HepG2 (cell line): ENCODE data around the gene INHBC. TPM values are rescaled to one million over a fixed set of nuclear protein-coding genes. Genes with fewer than 3 reads are reported as not detected.

Source experiments
- ATAC-seq: fragments of 200-7000 bp; cut with Tn5 transposase; 3 replicates; pipeline ENCODE4 v1.9.1; 2020; ENCODE audit warnings: mild to moderate bottlenecking, moderate library complexity
- BruUV-seq: library from RNA; stranded (reverse); fragments of 400-500 nt; replicated peaks from 2 replicates; lab custom pipeline; 2021; lab: Mats Ljungman, UMichigan
- CTCF ChIA-PET: fragments of 300-600 bp; formaldehyde crosslinking; extraction: SDS; loops from one replicate; lab custom pipeline; 2021; ENCODE audit warnings: low total read pairs, inconsistent platforms, low intra/inter-chr PET ratio; lab: Yijun Ruan, JAX
- POLR2A ChIA-PET: fragments of 350-600 bp; sonication (Branson Sonifier 250); formaldehyde crosslinking; loops from one replicate; lab custom pipeline; 2020; ENCODE audit warnings: antibody characterized with exemption, inconsistent platforms; lab: Yijun Ruan, JAX
- DNase-seq: peaks from one replicate; pipeline ENCODE4 v3.0.0-alpha.2; 2015; ENCODE audit warnings: low spot score
- FAIRE-seq: peaks from 3 replicates; lab custom pipeline; 2011; peaks lifted over from hg19 to GRCh38; lab: Jason Lieb, UNC
- H2AFZ ChIP-seq: one replicate; pipeline ENCODE4 v1.6.1; 2011; ENCODE audit warnings: low read length, inconsistent platforms
- H3K27ac ChIP-seq: fragments of 300-600 bp; 3 replicates; pipeline ENCODE4 v1.8.0; 2011; ENCODE audit warnings: mixed run types, mild to moderate bottlenecking, mixed read lengths, low read length, inconsistent platforms; ENCODE audit not compliant: insufficient read depth; ENCODE audit errors: extremely low read length
- H3K27me3 ChIP-seq, 2 experiments: fragments of 200-600 bp in 1 of 2; 2 replicates in 1 of 2; 3 replicates in 1 of 2; pipeline versions ENCODE4 v1.6.0 to v1.8.0; 2011; ENCODE audit warnings: low read length in 2 of 2, mild to moderate bottlenecking in 2 of 2, moderate library complexity in 2 of 2, inconsistent platforms in 1 of 2; ENCODE audit not compliant: insufficient read depth in 2 of 2, control insufficient read depth in 1 of 2
- H3K36me3 ChIP-seq, 2 experiments: fragments of 200-600 bp in 1 of 2; replicated peaks in 1 of 2; 2 replicates in 1 of 2; 3 replicates in 1 of 2; pipeline versions ENCODE4 v1.5.1 to v1.8.0; 2011; ENCODE audit warnings: low read length in 2 of 2, inconsistent platforms in 1 of 2; ENCODE audit not compliant: insufficient read depth in 2 of 2, control insufficient read depth in 1 of 2
- H3K4me1 ChIP-seq: 2 replicates; pipeline ENCODE4 v1.5.1; 2012; ENCODE audit warnings: low read length, inconsistent platforms; ENCODE audit not compliant: insufficient read depth
- H3K4me2 ChIP-seq: 2 replicates; pipeline ENCODE4 v1.6.0; 2011; ENCODE audit warnings: low read depth, low read length, inconsistent platforms
- H3K4me3 ChIP-seq, 3 experiments: fragments of 200-600 bp in 1 of 3; sonication (generic), shearing (Covaris generic) in 1 of 3; replicated peaks in 1 of 3; 2 replicates each; pipeline ENCODE4 v1.5.1; 2011 to 2016; ENCODE audit warnings: low read length in 3 of 3, inconsistent platforms in 2 of 3, low read depth in 2 of 3, mild to moderate bottlenecking in 2 of 3, control low read depth in 1 of 3, mixed read lengths in 1 of 3; ENCODE audit not compliant: insufficient read depth in 1 of 3
- H3K79me2 ChIP-seq: one replicate; pipeline ENCODE4 v1.6.1; 2011; ENCODE audit warnings: low read length, inconsistent platforms; ENCODE audit not compliant: insufficient read depth
- H3K9ac ChIP-seq: 2 replicates; pipeline ENCODE4 v1.6.0; 2011; ENCODE audit warnings: mild to moderate bottlenecking, low read depth, low read length, inconsistent platforms; ENCODE audit not compliant: insufficient read depth
- H3K9me3 ChIP-seq: 2 replicates; pipeline ENCODE4 v1.5.1; 2012; ENCODE audit warnings: mild to moderate bottlenecking, low read length
- H4K20me1 ChIP-seq: 2 replicates; pipeline ENCODE4 v1.6.0; 2011; ENCODE audit warnings: inconsistent platforms, mild to moderate bottlenecking, low read length, moderate library complexity; ENCODE audit not compliant: insufficient read depth
- FOXM1 ChIP-seq: sonication (generic); formaldehyde crosslinking; IDR thresholded peaks from 2 replicates; pipeline ENCODE4 v1.5.0; 2020; ENCODE audit warnings: missing genetic modification reagents
- MBNL3 ChIP-seq: fragments of 250-450 bp; sonication (Bioruptor Pico); conservative IDR thresholded peaks from 2 replicates; pipeline ENCODE4 v1.8.0; 2022; ENCODE audit warnings: mild to moderate bottlenecking, inconsistent platforms
- RORA ChIP-seq: sonication (generic); formaldehyde crosslinking; IDR thresholded peaks from 2 replicates; pipeline ENCODE4 v1.5.0; 2020; ENCODE audit warnings: mild to moderate bottlenecking, missing genetic modification reagents, moderate library complexity
- WGBS: methylation state at CpG from one replicate; pipeline ENCODE4 v1.1.6; 2017; ENCODE audit warnings: low lambda C conversion rate; 5-methylcytosine and 5-hydroxymethylcytosine counted together
- in situ Hi-C: cut with HindIII; loops from 2 replicates; pipeline ENCODE4 v1.10.0; 2017; ENCODE audit warnings: low pct_unique_long_range_greater_than_20kb; ENCODE audit not compliant: extremely low pct_ligation_motif_present
- intact Hi-C: fragments of 100-400 bp; cut with micrococcal nuclease; formaldehyde crosslinking; loops from one replicate; pipeline ENCODE4 v1.10.0; 2022; ENCODE audit not compliant: unreplicated experiment
- polyA plus RNA-seq, 8 experiments: library from polyadenylated mRNA; depleted of rRNA in 3 of 8; stranded (reverse) in 7 of 8; unstranded in 1 of 8; fragments of >200 nt; fragmentation: Illumina TruSeq in 4 of 8; extraction: Trizol in 4 of 8; gene quantifications; 2 replicates each; pipeline versions ENCODE4 v1.2.1 to v1.2.3, GENCODE V29; 2011 to 2016; ENCODE audit warnings: low read depth in 4 of 8, missing spikeins in 1 of 8, mixed read lengths in 1 of 8; ENCODE audit not compliant: insufficient read depth in 1 of 8
- total RNA-seq, 5 experiments: library from RNA; depleted of rRNA; stranded (reverse); fragments of >200 nt; fragmentation: Illumina TruSeq; extraction: Trizol; gene quantifications; 2 replicates each; pipeline ENCODE4 v1.2.3, GENCODE V29; 2016; ENCODE audit warnings: low read depth in 1 of 5
- TF ChIP-seq, protein P1 (sequence below), 2 experiments: fragments of 450-650 bp in 1 of 2; sonication (generic) in 1 of 2; formaldehyde crosslinking; IDR thresholded peaks; 2 replicates each; pipeline versions ENCODE4 v1.5.0 to v1.8.0; 2020 to 2022; ENCODE audit warnings: mild to moderate bottlenecking in 1 of 2, missing genetic modification reagents in 1 of 2
- TF ChIP-seq, protein P2 (sequence below): sonication (generic); formaldehyde crosslinking; IDR thresholded peaks from 2 replicates; pipeline ENCODE4 v1.4.0; 2020; ENCODE audit warnings: missing genetic modification reagents, borderline replicate concordance
- TF ChIP-seq, protein P3 (sequence below): sonication (generic); formaldehyde crosslinking; IDR thresholded peaks from 2 replicates; pipeline ENCODE4 v1.5.0; 2020; ENCODE audit warnings: mild to moderate bottlenecking, missing genetic modification reagents
- TF ChIP-seq, protein P4 (sequence below): sonication (generic); formaldehyde crosslinking; IDR thresholded peaks from 2 replicates; pipeline ENCODE4 v1.5.0; 2020; ENCODE audit warnings: mild to moderate bottlenecking, missing genetic modification reagents, borderline replicate concordance

The INHBC gene
- total and polyA plus RNA-seq, 2 of the 13 experiments (the other 11 are each of a cell fraction or from before 2014, with no cell fraction given): 1.8 to 13.8 TPM

DNA sequence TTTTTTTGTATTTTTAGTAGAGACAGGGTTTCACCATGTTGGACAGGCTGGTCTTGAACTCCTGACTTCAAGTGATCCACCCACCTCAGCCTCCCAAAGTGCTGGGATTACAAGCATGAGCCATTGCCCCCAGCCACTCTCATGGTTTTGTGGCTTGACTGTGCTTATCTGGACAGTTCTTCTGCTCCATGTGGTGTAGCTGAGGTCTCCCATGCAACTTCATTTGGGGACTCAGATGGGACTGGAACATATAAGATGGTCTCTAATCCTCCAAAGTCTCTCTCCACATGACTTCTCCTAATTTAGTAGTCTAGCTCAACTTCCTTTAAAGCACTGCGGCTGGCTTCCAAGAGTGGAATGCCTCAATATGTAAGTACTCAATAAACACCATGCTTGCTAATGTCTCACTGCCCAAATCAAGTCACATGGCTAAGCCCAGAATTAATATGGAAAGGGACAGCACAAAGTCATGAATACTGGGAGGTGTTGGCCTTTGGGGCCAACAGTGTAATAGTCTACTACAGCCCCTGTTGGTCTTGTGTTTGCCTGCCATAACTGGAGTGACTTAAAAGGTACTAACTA, 7.4 kb downstream of the INHBC start:
- in situ Hi-C loops: no loop called here
- H3K4me3 ChIP-seq: no peak overlapping the region
- H3K79me2 ChIP-seq: no peaks in the 10 kb centered on the region
- H3K9me3 ChIP-seq: no peaks in the 10 kb centered on the region
- ChIA-PET CTCF (no interaction called here), POLR2A (interaction anchor here (1.4 kb wide), 1 partner anchor 11 kb away, joined by 4 read pairs; no protein-coding TSS in a partner anchor)
- no peak overlapping the region for H3K9ac ChIP-seq
- H3K4me1 ChIP-seq: no peaks in the 10 kb centered on the region
- H3K27me3 ChIP-seq: no peaks in the 10 kb centered on the region
- no peak for FAIRE-seq
- no peak overlapping the region for H3K27ac ChIP-seq
- H3K4me2 ChIP-seq: no peak overlapping the region
- intact Hi-C loops: no loop called here
- no TSS peak for BruUV-seq
- no peak for ATAC-seq
- DNase-seq: no peak
- H2AFZ ChIP-seq: no peak overlapping the region
- no peaks in the 10 kb centered on the region for H3K36me3 ChIP-seq
- WGBS: 100% methylated on average over 1 of the region's 1 CpG
- no peaks in the 10 kb centered on the region for H4K20me1 ChIP-seq
- TF ChIP-seq, protein P1, sequence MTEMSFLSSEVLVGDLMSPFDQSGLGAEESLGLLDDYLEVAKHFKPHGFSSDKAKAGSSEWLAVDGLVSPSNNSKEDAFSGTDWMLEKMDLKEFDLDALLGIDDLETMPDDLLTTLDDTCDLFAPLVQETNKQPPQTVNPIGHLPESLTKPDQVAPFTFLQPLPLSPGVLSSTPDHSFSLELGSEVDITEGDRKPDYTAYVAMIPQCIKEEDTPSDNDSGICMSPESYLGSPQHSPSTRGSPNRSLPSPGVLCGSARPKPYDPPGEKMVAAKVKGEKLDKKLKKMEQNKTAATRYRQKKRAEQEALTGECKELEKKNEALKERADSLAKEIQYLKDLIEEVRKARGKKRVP (CRISPR knock-in tag; IDR thresholded peaks at IDR 0.05): no peak
- TF ChIP-seq, protein P2, sequence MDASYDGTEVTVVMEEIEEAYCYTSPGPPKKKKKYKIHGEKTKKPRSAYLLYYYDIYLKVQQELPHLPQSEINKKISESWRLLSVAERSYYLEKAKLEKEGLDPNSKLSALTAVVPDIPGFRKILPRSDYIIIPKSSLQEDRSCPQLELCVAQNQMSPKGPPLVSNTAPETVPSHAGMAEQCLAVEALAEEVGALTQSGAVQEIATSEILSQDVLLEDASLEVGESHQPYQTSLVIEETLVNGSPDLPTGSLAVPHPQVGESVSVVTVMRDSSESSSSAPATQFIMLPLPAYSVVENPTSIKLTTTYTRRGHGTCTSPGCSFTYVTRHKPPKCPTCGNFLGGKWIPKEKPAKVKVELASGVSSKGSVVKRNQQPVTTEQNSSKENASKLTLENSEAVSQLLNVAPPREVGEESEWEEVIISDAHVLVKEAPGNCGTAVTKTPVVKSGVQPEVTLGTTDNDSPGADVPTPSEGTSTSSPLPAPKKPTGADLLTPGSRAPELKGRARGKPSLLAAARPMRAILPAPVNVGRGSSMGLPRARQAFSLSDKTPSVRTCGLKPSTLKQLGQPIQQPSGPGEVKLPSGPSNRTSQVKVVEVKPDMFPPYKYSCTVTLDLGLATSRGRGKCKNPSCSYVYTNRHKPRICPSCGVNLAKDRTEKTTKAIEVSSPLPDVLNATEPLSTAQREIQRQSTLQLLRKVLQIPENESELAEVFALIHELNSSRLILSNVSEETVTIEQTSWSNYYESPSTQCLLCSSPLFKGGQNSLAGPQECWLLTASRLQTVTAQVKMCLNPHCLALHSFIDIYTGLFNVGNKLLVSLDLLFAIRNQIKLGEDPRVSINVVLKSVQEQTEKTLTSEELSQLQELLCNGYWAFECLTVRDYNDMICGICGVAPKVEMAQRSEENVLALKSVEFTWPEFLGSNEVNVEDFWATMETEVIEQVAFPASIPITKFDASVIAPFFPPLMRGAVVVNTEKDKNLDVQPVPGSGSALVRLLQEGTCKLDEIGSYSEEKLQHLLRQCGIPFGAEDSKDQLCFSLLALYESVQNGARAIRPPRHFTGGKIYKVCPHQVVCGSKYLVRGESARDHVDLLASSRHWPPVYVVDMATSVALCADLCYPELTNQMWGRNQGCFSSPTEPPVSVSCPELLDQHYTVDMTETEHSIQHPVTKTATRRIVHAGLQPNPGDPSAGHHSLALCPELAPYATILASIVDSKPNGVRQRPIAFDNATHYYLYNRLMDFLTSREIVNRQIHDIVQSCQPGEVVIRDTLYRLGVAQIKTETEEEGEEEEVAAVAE: no peak
- TF ChIP-seq, protein P3, sequence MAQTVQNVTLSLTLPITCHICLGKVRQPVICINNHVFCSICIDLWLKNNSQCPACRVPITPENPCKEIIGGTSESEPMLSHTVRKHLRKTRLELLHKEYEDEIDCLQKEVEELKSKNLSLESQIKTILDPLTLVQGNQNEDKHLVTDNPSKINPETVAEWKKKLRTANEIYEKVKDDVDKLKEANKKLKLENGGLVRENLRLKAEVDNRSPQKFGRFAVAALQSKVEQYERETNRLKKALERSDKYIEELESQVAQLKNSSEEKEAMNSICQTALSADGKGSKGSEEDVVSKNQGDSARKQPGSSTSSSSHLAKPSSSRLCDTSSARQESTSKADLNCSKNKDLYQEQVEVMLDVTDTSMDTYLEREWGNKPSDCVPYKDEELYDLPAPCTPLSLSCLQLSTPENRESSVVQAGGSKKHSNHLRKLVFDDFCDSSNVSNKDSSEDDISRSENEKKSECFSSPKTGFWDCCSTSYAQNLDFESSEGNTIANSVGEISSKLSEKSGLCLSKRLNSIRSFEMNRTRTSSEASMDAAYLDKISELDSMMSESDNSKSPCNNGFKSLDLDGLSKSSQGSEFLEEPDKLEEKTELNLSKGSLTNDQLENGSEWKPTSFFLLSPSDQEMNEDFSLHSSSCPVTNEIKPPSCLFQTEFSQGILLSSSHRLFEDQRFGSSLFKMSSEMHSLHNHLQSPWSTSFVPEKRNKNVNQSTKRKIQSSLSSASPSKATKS (CRISPR knock-in tag): no peak
- TF ChIP-seq RORA (CRISPR knock-in tag): no peak
- TF ChIP-seq, protein P4, sequence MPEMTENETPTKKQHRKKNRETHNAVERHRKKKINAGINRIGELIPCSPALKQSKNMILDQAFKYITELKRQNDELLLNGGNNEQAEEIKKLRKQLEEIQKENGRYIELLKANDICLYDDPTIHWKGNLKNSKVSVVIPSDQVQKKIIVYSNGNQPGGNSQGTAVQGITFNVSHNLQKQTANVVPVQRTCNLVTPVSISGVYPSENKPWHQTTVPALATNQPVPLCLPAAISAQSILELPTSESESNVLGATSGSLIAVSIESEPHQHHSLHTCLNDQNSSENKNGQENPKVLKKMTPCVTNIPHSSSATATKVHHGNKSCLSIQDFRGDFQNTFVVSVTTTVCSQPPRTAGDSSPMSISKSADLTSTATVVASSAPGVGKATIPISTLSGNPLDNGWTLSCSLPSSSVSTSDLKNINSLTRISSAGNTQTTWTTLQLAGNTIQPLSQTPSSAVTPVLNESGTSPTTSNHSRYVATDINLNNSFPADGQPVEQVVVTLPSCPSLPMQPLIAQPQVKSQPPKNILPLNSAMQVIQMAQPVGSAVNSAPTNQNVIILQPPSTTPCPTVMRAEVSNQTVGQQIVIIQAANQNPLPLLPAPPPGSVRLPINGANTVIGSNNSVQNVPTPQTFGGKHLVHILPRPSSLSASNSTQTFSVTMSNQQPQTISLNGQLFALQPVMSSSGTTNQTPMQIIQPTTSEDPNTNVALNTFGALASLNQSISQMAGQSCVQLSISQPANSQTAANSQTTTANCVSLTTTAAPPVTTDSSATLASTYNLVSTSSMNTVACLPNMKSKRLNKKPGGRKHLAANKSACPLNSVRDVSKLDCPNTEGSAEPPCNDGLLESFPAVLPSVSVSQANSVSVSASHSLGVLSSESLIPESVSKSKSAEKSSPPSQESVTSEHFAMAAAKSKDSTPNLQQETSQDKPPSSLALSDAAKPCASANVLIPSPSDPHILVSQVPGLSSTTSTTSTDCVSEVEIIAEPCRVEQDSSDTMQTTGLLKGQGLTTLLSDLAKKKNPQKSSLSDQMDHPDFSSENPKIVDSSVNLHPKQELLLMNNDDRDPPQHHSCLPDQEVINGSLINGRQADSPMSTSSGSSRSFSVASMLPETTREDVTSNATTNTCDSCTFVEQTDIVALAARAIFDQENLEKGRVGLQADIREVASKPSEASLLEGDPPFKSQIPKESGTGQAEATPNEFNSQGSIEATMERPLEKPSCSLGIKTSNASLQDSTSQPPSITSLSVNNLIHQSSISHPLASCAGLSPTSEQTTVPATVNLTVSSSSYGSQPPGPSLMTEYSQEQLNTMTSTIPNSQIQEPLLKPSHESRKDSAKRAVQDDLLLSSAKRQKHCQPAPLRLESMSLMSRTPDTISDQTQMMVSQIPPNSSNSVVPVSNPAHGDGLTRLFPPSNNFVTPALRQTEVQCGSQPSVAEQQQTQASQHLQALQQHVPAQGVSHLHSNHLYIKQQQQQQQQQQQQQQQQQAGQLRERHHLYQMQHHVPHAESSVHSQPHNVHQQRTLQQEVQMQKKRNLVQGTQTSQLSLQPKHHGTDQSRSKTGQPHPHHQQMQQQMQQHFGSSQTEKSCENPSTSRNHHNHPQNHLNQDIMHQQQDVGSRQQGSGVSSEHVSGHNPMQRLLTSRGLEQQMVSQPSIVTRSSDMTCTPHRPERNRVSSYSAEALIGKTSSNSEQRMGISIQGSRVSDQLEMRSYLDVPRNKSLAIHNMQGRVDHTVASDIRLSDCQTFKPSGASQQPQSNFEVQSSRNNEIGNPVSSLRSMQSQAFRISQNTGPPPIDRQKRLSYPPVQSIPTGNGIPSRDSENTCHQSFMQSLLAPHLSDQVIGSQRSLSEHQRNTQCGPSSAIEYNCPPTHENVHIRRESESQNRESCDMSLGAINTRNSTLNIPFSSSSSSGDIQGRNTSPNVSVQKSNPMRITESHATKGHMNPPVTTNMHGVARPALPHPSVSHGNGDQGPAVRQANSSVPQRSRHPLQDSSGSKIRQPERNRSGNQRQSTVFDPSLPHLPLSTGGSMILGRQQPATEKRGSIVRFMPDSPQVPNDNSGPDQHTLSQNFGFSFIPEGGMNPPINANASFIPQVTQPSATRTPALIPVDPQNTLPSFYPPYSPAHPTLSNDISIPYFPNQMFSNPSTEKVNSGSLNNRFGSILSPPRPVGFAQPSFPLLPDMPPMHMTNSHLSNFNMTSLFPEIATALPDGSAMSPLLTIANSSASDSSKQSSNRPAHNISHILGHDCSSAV (CRISPR knock-in tag): no peak
- TF ChIP-seq FOXM1 (CRISPR knock-in tag): no peak
- no peak for TF ChIP-seq MBNL3 (CRISPR knock-in tag)
